ENCODE measurements around the gene ARPC4. TPM values are rescaled to one million over a fixed set of nuclear protein-coding genes. Genes with fewer than 3 reads are reported as not detected.

The ARPC4 gene
- total RNA-seq, 1 experiment from 2014 or later, result 143 TPM

DNA sequence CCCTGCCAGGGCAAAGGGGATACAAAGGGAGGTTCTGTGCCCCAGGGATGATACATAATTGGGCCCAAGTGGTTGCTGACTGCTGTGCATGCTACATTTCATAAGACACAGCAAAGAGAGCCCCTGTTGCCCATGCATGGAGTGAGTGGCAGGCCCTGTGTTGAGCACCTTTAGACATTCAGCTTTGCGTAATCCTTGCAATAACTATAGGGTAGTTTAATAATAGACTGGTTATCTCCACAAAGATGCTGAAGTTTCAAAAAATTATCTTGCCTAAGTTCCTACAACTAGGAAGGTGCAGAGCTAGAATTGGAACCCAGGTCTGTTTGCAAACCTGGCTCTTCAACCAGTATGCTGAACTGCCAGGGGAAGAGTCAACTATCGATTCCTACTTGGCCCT, 44.9 kb upstream of the ARPC4 start:
- no peak overlapping the region for H3K4me3 Mint-ChIP-seq
- CTCF ChIA-PET, result interaction anchor here (1.1 to 2.7 kb wide), 2 partner anchors 21 to 45 kb away, joined by 3 to 21 read pairs; partner anchors contain the start of gene ARPC4
- DNase-seq (ENCODE audit: low spot score) (no peak), ATAC-seq (no peak)
- peaks cover 11% of the 10 kb centered on the region for H3K4me1 Mint-ChIP-seq
- no peak overlapping the region for H3K27ac Mint-ChIP-seq
- H3K9me3 Mint-ChIP-seq, result no peaks in the 10 kb centered on the region
- no peak for TF ChIP-seq FOXJ3 (CRISPR knock-in tag; IDR thresholded peaks at IDR 0.05; ENCODE audit: borderline replicate concordance)
- TF ChIP-seq PRRX2 (CRISPR knock-in tag; IDR thresholded peaks at IDR 0.05), result no peak
- TF ChIP-seq FOXK1 (CRISPR knock-in tag; IDR thresholded peaks at IDR 0.05), result no peak
- no peak for TF ChIP-seq RORB (CRISPR knock-in tag; IDR thresholded peaks at IDR 0.05)
- TF ChIP-seq CBFB (CRISPR knock-in tag; IDR thresholded peaks at IDR 0.05; ENCODE audit: low read depth), result no peak
- TF ChIP-seq IRF2 (CRISPR knock-in tag; IDR thresholded peaks at IDR 0.05; ENCODE audit: borderline replicate concordance, low read depth), result no peak
- TF ChIP-seq NR3C1 (CRISPR knock-in tag; conservative IDR thresholded peaks at IDR 0.05; ENCODE audit: low read depth), result no peak
- no peak for TF ChIP-seq EMX1 (CRISPR knock-in tag; IDR thresholded peaks at IDR 0.05)
- no peak for TF ChIP-seq CDX4 (CRISPR knock-in tag; IDR thresholded peaks at IDR 0.05; ENCODE audit: borderline replicate concordance)
- no peak for TF ChIP-seq ZNF423 (CRISPR knock-in tag; IDR thresholded peaks at IDR 0.05)
- no peak for TF ChIP-seq ZNF138 (CRISPR knock-in tag; conservative IDR thresholded peaks at IDR 0.05)
- no peak for TF ChIP-seq OVOL2 (CRISPR knock-in tag; IDR thresholded peaks at IDR 0.05; ENCODE audit: borderline replicate concordance)
- TF ChIP-seq GABPB1 (CRISPR knock-in tag; IDR thresholded peaks at IDR 0.05), result no peak
- no peak for TF ChIP-seq ZNF512 (CRISPR knock-in tag; IDR thresholded peaks at IDR 0.05; ENCODE audit: borderline replicate concordance)
- TF ChIP-seq NFE2L1 (CRISPR knock-in tag; IDR thresholded peaks at IDR 0.05), result no peak
- no peak for TF ChIP-seq ZNF317 (CRISPR knock-in tag; IDR thresholded peaks at IDR 0.05; ENCODE audit: borderline replicate concordance, low read depth)
- no peak for TF ChIP-seq JAZF1 (CRISPR knock-in tag; IDR thresholded peaks at IDR 0.05)
- no peak for TF ChIP-seq CREM (CRISPR knock-in tag; IDR thresholded peaks at IDR 0.05)
- TF ChIP-seq, protein P1, sequence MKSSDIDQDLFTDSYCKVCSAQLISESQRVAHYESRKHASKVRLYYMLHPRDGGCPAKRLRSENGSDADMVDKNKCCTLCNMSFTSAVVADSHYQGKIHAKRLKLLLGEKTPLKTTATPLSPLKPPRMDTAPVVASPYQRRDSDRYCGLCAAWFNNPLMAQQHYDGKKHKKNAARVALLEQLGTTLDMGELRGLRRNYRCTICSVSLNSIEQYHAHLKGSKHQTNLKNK (CRISPR knock-in tag; IDR thresholded peaks at IDR 0.05), result no peak
- TF ChIP-seq, protein P2, sequence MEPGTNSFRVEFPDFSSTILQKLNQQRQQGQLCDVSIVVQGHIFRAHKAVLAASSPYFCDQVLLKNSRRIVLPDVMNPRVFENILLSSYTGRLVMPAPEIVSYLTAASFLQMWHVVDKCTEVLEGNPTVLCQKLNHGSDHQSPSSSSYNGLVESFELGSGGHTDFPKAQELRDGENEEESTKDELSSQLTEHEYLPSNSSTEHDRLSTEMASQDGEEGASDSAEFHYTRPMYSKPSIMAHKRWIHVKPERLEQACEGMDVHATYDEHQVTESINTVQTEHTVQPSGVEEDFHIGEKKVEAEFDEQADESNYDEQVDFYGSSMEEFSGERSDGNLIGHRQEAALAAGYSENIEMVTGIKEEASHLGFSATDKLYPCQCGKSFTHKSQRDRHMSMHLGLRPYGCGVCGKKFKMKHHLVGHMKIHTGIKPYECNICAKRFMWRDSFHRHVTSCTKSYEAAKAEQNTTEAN (CRISPR knock-in tag; IDR thresholded peaks at IDR 0.05), result no peak
- POLR2A ChIA-PET, result interaction anchor here (2.1 kb wide), 1 partner anchor 16 kb away, joined by 14 read pairs; the partner anchor contains the start of gene BRPF1
- peaks cover 55% of the 10 kb centered on the region for H3K36me3 Mint-ChIP-seq
- no peaks in the 10 kb centered on the region for H3K27me3 Mint-ChIP-seq (ENCODE audit: low read depth)

- H3K4me3 Mint-ChIP-seq, result peak overlapping the region; percentile 98
- peak overlapping the region; percentile 99 for H3K27ac Mint-ChIP-seq
- no peaks in the 10 kb centered on the region for H3K27me3 Mint-ChIP-seq (ENCODE audit: low read depth)
- H3K4me1 Mint-ChIP-seq, result peaks cover 11% of the 10 kb centered on the region
- peaks cover 49% of the 10 kb centered on the region for H3K36me3 Mint-ChIP-seq
- ChIA-PET CTCF (interaction anchor here (0.6 to 2.7 kb wide), 13 partner anchors 9 to 249 kb away, joined by 3 to 21 read pairs (median 4); partner anchors contain the start of genes ARPC4, BRPF1 and TADA3), POLR2A (interaction anchor here (0.5 to 2.2 kb wide), 8 partner anchors 17 to 44 kb away, joined by 3 to 14 read pairs (median 4); partner anchors contain the start of genes ARPC4, BRPF1, CAMK1 and TADA3)
- ATAC-seq, result peak; percentile 14; the same call in 1 of the 2 replicates
- TF ChIP-seq CBFB (CRISPR knock-in tag; IDR thresholded peaks at IDR 0.05; ENCODE audit: low read depth) (no peak), E2F1 (CRISPR knock-in tag; IDR thresholded peaks at IDR 0.05) (0 out of 2 replicates have a peak, but pooled peaks have one; percentile 29)
- no peak for DNase-seq (ENCODE audit: low spot score)
- H3K9me3 Mint-ChIP-seq, result no peaks in the 10 kb centered on the region
These were observed 43.6 kb upstream of the ARPC4 start for GRCh38 chr3:9749296-9749644.

Measured in WTC11 (cell line).